HepG2 (cell line): ENCODE measurements around the gene GPT2. TPM values are rescaled to one million over a fixed set of nuclear protein-coding genes. Genes with fewer than 3 reads are reported as not detected.

Experiments
- BRD4 ChIP-seq: sonication (generic); formaldehyde crosslinking; IDR thresholded peaks from 2 replicates; pipeline ENCODE4 v1.4.0; 2020; ENCODE audit warnings: missing genetic modification reagents
- HIVEP1 ChIP-seq: sonication (generic); formaldehyde crosslinking; IDR thresholded peaks from 2 replicates; pipeline ENCODE4 v1.4.0; 2020; ENCODE audit warnings: mild to moderate bottlenecking, missing genetic modification reagents
- IKZF4 ChIP-seq: sonication (generic); formaldehyde crosslinking; IDR thresholded peaks from 2 replicates; pipeline ENCODE4 v1.5.1; 2020; ENCODE audit warnings: borderline replicate concordance, mild to moderate bottlenecking, low read depth, missing genetic modification reagents; ENCODE audit errors: not compliant biosample characterization
- MED1 ChIP-seq: sonication (generic); formaldehyde crosslinking; IDR thresholded peaks from 2 replicates; pipeline ENCODE4 v1.4.0; 2020; ENCODE audit warnings: missing genetic modification reagents
- RFX5 ChIP-seq: IDR thresholded peaks from 2 replicates; pipeline ENCODE4 v1.6.1; 2011; ENCODE audit warnings: low read depth, low read length, improper control_type of control experiment
- SIN3A ChIP-seq: IDR thresholded peaks from 2 replicates; pipeline ENCODE4 v1.6.1; 2011; ENCODE audit warnings: low read depth, mild to moderate bottlenecking, control low read depth, low read length, borderline replicate concordance
- ZBTB20 ChIP-seq: sonication (generic); formaldehyde crosslinking; IDR thresholded peaks from 2 replicates; pipeline ENCODE4 v1.8.1; 2023; ENCODE audit warnings: missing genetic modification reagents, low read depth, mild to moderate bottlenecking, borderline replicate concordance
- ZMYM4 ChIP-seq: sonication (generic); formaldehyde crosslinking; IDR thresholded peaks from 2 replicates; pipeline ENCODE4 v1.8.1; 2023; ENCODE audit warnings: mild to moderate bottlenecking, missing genetic modification reagents
- ZNF260 ChIP-seq: sonication (generic); formaldehyde crosslinking; IDR thresholded peaks from 2 replicates; pipeline ENCODE4 v1.4.0; 2020; ENCODE audit warnings: missing genetic modification reagents, low read depth, mild to moderate bottlenecking, borderline replicate concordance
- ZNF383 ChIP-seq: sonication (generic); formaldehyde crosslinking; IDR thresholded peaks from 2 replicates; pipeline ENCODE4 v1.4.0; 2020; ENCODE audit warnings: missing genetic modification reagents, mild to moderate bottlenecking, borderline replicate concordance
- ZNF7 ChIP-seq: IDR thresholded peaks from 2 replicates; pipeline ENCODE4 v1.6.1; 2016; ENCODE audit warnings: missing biosample characterization, missing genetic modification reagents
- polyA plus RNA-seq, 8 experiments: library from polyadenylated mRNA; depleted of rRNA in 3 of 8; stranded (reverse) in 7 of 8; unstranded in 1 of 8; fragments of >200 nt; fragmentation: Illumina TruSeq in 4 of 8; extraction: Trizol in 4 of 8; gene quantifications; 2 replicates each; pipeline versions ENCODE4 v1.2.1 to v1.2.3, GENCODE V29; 2011 to 2016; ENCODE audit warnings: low read depth in 4 of 8, missing spikeins in 1 of 8, mixed read lengths in 1 of 8; ENCODE audit not compliant: insufficient read depth in 1 of 8
- total RNA-seq, 5 experiments: library from RNA; depleted of rRNA; stranded (reverse); fragments of >200 nt; fragmentation: Illumina TruSeq; extraction: Trizol; gene quantifications; 2 replicates each; pipeline ENCODE4 v1.2.3, GENCODE V29; 2016; ENCODE audit warnings: low read depth in 1 of 5
- TF ChIP-seq, protein P1 (sequence below): sonication (generic); formaldehyde crosslinking; conservative IDR thresholded peaks from 2 replicates; pipeline ENCODE4 v1.8.1; 2023; ENCODE audit warnings: missing genetic modification reagents
- TF ChIP-seq, protein P2 (sequence below): sonication (generic); formaldehyde crosslinking; IDR thresholded peaks from 2 replicates; pipeline ENCODE4 v1.4.0; 2020; ENCODE audit warnings: missing genetic modification reagents
- TF ChIP-seq, protein P3 (sequence below), 2 experiments: sonication (generic) in 1 of 2; formaldehyde crosslinking in 1 of 2; IDR thresholded peaks; 2 replicates each; pipeline versions ENCODE4 v1.4.0 to v1.6.1; 2016 to 2020; ENCODE audit warnings: borderline replicate concordance in 1 of 2, low read depth in 1 of 2, mild to moderate bottlenecking in 1 of 2, missing genetic modification reagents in 1 of 2
- TF ChIP-seq, protein P4 (sequence below): IDR thresholded peaks from 2 replicates; pipeline ENCODE4 v1.6.1; 2018; ENCODE audit warnings: missing genetic modification reagents
- TF ChIP-seq, protein P5 (sequence below): sonication (generic); formaldehyde crosslinking; IDR thresholded peaks from 2 replicates; pipeline ENCODE4 v1.5.0; 2020; ENCODE audit warnings: mild to moderate bottlenecking, low read depth, missing genetic modification reagents, borderline replicate concordance

Gene GPT2
- total and polyA plus RNA-seq, 2 of the 13 experiments (the other 11 are each of a cell fraction or from before 2014, with no cell fraction given), result 138 to 267 TPM

DNA sequence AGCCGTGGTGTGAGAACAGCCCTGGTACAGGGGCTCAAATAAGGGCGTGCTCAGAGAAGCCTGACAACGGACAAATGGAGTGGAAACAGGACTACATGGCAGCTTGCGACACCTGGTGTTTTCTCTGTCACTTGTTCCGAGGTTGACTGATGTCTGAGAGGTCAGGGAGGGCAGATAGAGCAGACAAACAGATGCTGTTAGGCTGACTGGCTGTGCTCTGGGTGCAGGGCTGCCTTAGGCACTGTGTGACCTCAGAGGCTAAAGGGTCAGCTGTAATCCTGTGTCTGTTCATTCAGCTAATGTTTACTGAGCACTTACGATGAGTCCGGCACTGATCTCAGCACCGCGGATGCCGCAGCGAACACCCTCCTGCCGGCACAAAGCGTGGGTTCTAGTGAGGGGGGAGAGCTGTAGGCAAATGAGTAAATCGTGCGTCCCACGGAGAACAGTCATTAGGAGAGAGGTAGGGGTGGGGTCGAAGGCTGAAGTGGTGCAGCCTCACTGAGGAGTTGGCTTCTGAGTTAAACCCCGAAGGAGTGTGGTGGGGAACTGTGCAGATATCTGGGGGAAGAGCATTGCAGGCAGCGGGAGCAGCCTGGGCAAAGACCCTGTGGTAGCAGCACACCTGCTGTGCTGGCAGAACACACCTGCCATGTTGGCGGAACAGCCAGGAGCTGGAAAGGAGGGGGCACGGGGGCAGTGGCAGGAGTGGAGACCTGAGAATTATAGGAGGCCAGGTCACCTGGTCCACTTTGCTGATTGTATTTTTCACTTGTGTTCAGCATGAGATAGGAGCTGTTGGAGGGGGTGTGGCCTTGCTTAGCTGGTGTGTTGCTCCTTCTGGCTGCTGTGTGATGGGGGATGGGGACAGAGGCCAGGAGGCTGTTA, 35.0 kb downstream of the GPT2 start (continued):
- TF ChIP-seq ZNF7 (no peak), ZNF260 (CRISPR knock-in tag) (no peak), MED1 (CRISPR knock-in tag) (peak; percentile 90), ZMYM4 (CRISPR knock-in tag) (peak; percentile 90), ZNF383 (CRISPR knock-in tag) (0 out of 2 replicates have a peak, but pooled peaks have one; percentile 60), SIN3A (peak; percentile 51; the same call in 1 of the 2 replicates), IKZF4 (CRISPR knock-in tag) (peak; percentile 73), HIVEP1 (CRISPR knock-in tag) (peak; percentile 72; the same call in 1 of the 2 replicates), RFX5 (no peak), ZBTB20 (CRISPR knock-in tag) (no peak), BRD4 (0 out of 2 replicates have a peak, but pooled peaks have one; percentile 31)
- TF ChIP-seq, protein P1, sequence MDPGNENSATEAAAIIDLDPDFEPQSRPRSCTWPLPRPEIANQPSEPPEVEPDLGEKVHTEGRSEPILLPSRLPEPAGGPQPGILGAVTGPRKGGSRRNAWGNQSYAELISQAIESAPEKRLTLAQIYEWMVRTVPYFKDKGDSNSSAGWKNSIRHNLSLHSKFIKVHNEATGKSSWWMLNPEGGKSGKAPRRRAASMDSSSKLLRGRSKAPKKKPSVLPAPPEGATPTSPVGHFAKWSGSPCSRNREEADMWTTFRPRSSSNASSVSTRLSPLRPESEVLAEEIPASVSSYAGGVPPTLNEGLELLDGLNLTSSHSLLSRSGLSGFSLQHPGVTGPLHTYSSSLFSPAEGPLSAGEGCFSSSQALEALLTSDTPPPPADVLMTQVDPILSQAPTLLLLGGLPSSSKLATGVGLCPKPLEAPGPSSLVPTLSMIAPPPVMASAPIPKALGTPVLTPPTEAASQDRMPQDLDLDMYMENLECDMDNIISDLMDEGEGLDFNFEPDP (CRISPR knock-in tag), result 0 out of 2 replicates have a peak, but pooled peaks have one; percentile 91
- TF ChIP-seq, protein P2, sequence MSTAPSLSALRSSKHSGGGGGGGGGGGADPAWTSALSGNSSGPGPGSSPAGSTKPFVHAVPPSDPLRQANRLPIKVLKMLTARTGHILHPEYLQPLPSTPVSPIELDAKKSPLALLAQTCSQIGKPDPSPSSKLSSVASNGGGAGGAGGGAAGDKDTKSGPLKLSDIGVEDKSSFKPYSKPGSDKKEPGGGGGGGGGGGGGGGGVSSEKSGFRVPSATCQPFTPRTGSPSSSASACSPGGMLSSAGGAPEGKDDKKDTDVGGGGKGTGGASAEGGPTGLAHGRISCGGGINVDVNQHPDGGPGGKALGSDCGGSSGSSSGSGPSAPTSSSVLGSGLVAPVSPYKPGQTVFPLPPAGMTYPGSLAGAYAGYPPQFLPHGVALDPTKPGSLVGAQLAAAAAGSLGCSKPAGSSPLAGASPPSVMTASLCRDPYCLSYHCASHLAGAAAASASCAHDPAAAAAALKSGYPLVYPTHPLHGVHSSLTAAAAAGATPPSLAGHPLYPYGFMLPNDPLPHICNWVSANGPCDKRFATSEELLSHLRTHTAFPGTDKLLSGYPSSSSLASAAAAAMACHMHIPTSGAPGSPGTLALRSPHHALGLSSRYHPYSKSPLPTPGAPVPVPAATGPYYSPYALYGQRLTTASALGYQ, result peak; percentile 41; the same call in 1 of the 2 replicates
- TF ChIP-seq, protein P3, sequence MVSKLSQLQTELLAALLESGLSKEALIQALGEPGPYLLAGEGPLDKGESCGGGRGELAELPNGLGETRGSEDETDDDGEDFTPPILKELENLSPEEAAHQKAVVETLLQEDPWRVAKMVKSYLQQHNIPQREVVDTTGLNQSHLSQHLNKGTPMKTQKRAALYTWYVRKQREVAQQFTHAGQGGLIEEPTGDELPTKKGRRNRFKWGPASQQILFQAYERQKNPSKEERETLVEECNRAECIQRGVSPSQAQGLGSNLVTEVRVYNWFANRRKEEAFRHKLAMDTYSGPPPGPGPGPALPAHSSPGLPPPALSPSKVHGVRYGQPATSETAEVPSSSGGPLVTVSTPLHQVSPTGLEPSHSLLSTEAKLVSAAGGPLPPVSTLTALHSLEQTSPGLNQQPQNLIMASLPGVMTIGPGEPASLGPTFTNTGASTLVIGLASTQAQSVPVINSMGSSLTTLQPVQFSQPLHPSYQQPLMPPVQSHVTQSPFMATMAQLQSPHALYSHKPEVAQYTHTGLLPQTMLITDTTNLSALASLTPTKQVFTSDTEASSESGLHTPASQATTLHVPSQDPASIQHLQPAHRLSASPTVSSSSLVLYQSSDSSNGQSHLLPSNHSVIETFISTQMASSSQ (IDR thresholded peaks at IDR 0.05; ENCODE audit: low read depth), result no peak
- TF ChIP-seq, protein P3 (CRISPR knock-in tag; IDR thresholded peaks at IDR 0.05; ENCODE audit: borderline replicate concordance), result peak; percentile 88
- TF ChIP-seq, protein P4, sequence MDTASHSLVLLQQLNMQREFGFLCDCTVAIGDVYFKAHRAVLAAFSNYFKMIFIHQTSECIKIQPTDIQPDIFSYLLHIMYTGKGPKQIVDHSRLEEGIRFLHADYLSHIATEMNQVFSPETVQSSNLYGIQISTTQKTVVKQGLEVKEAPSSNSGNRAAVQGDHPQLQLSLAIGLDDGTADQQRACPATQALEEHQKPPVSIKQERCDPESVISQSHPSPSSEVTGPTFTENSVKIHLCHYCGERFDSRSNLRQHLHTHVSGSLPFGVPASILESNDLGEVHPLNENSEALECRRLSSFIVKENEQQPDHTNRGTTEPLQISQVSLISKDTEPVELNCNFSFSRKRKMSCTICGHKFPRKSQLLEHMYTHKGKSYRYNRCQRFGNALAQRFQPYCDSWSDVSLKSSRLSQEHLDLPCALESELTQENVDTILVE (CRISPR knock-in tag), result peak; percentile 38; the same call in 1 of the 2 replicates
- TF ChIP-seq, protein P5, sequence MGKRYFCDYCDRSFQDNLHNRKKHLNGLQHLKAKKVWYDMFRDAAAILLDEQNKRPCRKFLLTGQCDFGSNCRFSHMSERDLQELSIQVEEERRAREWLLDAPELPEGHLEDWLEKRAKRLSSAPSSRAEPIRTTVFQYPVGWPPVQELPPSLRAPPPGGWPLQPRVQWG, result no peak
